Activated naive CD8-positive, alpha-beta T cell (primary cell): ENCODE measurements around the gene POLR1A.

Experiments
- H3K27ac Mint-ChIP-seq: one replicate; pipeline ENCODE4 v1.8.0; 2021; ENCODE audit warnings: mixed read lengths
- H3K27me3 Mint-ChIP-seq: one replicate; pipeline ENCODE4 v1.8.0; 2021; ENCODE audit warnings: mixed read lengths
- H3K36me3 Mint-ChIP-seq: one replicate; pipeline ENCODE4 v1.8.0; 2021; ENCODE audit warnings: mixed read lengths
- H3K4me1 Mint-ChIP-seq: one replicate; pipeline ENCODE4 v1.8.0; 2021; ENCODE audit warnings: low read depth, mixed read lengths
- H3K4me3 Mint-ChIP-seq: one replicate; pipeline ENCODE4 v1.8.0; 2021; ENCODE audit warnings: mild to moderate bottlenecking, mixed read lengths
- H3K9me3 Mint-ChIP-seq: one replicate; pipeline ENCODE4 v1.8.0; 2021; ENCODE audit warnings: low read depth, mixed read lengths

POLR1A gene

DNA sequence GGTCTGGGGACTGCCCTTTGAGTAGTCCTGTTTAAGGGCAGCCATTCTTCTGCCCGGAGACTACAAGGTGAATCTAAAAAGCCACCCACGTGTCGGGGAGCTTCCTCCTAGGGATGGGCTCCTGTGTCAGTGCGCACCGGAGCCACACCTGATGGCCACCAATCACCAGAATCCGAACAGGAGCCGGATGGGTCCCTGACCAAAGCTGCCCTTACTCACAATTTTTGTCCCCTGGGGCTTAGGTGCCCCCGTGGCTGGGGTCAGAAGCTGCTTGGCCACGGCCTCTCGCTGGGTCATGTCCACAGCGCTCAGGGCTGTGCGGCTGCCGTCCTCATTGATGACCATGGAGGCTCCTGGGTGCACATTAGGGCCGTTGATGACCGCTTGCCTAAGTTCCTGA lies 30.9 kb downstream of the POLR1A start:
- Mint-ChIP-seq H3K36me3 (peaks cover 22% of the 10 kb centered on the region), H3K27ac (no peak overlapping the region), H3K9me3 (no peaks in the 10 kb centered on the region), H3K4me1 (peaks cover 11% of the 10 kb centered on the region), H3K27me3 (no peaks in the 10 kb centered on the region), H3K4me3 (no peak overlapping the region)

DNA sequence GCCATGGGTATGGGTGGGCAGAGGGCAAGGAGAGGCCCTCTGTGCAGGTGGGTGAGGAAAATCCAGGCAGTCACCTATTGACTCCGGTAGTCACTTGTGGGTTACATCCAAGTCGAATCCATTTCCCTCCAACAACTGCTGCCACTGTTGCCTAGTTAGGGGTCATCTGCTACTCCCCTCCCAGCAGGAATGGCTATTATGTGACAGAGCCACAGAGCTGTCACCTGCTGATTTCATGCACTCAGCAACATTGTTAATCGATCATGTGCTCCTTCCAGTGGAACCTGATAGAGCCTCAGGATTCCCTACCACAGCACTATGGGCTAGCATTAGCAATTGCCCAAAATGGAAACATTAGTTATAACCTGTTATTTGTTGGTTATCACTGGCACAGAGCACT lies 31.4 kb downstream of the POLR1A start:
- Mint-ChIP-seq H3K27me3 (no peaks in the 10 kb centered on the region), H3K4me1 (peaks cover 9% of the 10 kb centered on the region), H3K36me3 (peaks cover 21% of the 10 kb centered on the region), H3K27ac (no peak overlapping the region), H3K9me3 (no peaks in the 10 kb centered on the region), H3K4me3 (no peak overlapping the region)

DNA sequence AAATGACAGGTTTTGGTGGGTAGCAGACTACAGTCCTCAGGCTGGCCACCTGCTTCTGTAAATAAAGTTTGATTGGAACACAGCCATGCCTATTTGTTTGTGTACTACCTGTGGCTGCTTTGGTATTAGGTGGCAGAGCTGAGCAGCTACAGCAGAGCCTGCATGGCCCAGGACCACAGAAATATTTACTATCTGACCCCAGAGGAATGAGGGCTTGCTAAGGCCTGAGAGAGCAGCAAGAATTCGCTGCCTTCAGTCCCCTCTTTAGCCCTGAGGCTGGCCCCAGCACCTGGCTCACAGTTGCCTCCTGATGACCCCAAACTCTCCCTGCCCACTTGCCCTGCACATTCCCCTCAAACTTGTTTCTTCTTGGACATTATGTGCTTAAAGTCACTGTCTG lies 32.5 kb downstream of the POLR1A start:
- Mint-ChIP-seq H3K4me1 (peaks cover 6% of the 10 kb centered on the region), H3K9me3 (no peaks in the 10 kb centered on the region), H3K4me3 (no peak overlapping the region), H3K27ac (no peak overlapping the region), H3K27me3 (no peaks in the 10 kb centered on the region), H3K36me3 (peaks cover 21% of the 10 kb centered on the region)

DNA sequence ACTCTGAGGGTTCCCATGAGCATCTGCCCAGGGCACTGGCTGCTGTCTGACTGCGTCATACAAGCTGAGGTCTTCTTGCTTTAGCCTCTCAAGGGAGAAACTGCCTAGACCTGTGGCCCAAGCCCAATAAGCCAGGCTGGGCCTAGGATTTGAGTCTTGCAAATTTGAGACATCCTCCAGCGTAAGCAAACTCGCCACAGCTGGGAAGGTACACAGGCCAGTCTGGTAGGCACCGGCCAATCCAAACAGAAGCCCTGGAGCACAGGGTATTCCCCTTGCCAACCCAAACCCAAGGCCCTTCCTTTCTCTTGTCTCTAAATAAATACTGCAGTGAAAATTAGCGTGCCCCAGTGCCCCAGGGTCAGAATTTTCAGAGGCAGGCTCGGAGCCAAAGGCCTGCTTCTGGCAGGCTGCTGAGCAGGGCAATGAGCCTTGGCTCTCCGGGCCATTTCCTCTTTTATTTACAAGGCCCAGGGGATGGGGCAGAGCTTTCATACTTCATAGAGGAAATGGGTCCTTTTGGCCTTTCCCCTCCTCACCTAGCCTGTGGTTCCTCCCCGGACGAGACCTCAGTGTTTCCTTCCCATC lies 33.3 kb downstream of the POLR1A start:
- Mint-ChIP-seq H3K36me3 (peaks cover 22% of the 10 kb centered on the region), H3K27me3 (no peaks in the 10 kb centered on the region), H3K9me3 (no peaks in the 10 kb centered on the region), H3K4me1 (peaks cover 12% of the 10 kb centered on the region), H3K4me3 (no peak overlapping the region), H3K27ac (no peak overlapping the region)

DNA sequence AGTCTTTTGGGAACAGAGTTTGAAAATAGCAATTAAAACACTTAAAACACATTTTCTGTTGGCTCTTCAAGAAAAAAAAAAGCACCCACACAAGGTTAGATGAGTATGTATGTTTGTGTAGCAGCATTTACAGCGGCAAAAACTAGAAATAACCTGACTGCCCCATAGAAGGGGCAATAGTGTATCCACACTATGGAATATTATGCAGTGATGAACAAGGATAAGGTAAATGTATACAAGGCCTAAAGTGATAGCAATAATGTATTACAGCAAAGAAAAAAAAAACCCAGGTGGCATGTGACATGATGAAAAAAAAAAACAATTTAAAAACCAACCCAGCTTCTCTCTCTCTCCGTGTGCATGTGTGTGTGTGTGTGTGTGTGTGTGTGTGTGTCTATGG lies 34.8 kb downstream of the POLR1A start:
- Mint-ChIP-seq H3K4me1 (peaks cover 20% of the 10 kb centered on the region), H3K4me3 (no peak overlapping the region)

DNA sequence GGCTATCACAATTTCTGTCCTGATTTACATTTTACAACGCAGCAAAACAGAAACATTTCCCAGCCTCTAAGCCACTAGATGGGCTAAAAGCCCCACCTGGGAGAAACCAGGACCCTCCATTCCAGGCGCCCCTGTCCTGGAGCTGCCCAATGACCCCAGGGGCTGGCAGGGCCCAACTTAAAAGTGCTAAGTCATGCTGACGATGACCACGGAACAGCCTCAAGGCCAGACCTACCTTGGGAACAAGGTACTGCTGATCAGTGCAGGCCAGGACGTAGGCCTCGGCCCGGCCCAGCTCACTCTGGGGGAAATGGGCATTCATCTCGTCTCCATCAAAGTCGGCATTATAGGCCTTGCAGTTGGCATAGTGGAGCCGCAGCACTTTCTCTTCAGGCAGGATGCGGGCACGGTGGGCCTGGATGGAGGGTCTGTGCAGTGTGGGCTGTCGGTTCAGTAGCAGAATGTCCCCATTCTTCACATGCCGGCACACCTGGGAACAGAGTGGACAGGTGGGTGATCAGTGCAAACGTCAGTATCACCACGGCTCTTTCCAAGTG lies 35.8 kb downstream of the POLR1A start:
- no peak overlapping the region for H3K27ac Mint-ChIP-seq
- H3K4me1 Mint-ChIP-seq, result peaks cover 20% of the 10 kb centered on the region
- peaks cover 39% of the 10 kb centered on the region for H3K36me3 Mint-ChIP-seq
- H3K4me3 Mint-ChIP-seq, result no peak overlapping the region
- H3K27me3 Mint-ChIP-seq, result no peaks in the 10 kb centered on the region
- no peaks in the 10 kb centered on the region for H3K9me3 Mint-ChIP-seq

More for the DNA sequence above, 34.8 kb downstream of the POLR1A start:
- Mint-ChIP-seq H3K27me3 (no peaks in the 10 kb centered on the region), H3K27ac (no peak overlapping the region), H3K9me3 (no peaks in the 10 kb centered on the region), H3K36me3 (peaks cover 29% of the 10 kb centered on the region)

DNA sequence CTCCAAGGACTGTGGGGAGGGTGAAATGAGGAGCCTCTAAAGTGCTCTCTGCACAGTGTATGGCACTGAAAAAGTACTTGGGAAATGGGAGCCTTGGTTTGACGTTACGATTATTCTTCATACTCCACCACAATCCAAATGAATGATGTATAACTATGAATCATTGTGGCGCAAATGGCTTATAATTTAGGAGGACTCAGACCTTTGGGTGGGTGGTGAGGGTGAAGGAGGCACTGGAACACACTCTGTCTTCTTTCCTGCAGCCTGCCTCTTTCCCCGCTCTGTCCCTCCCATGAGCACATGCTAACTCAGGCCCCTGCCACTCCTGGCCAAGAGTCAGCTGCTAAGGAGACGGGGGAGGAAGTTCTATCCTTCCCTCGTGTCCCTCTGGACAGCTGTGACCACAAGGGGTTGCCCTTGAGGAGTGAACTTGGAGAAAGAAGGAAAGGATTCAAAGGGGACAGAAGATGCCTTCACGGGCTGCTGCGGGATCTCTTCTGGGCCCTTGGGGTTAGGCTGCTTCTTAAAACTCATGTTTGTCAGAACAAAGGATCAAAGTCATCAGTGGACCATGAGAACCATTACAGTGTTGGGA lies 36.5 kb downstream of the POLR1A start:
- H3K36me3 Mint-ChIP-seq, result peaks cover 43% of the 10 kb centered on the region
- no peaks in the 10 kb centered on the region for H3K27me3 Mint-ChIP-seq
- peak overlapping the region; percentile 61 for H3K27ac Mint-ChIP-seq
- H3K9me3 Mint-ChIP-seq, result no peaks in the 10 kb centered on the region
- no peak overlapping the region for H3K4me3 Mint-ChIP-seq
- peaks cover 20% of the 10 kb centered on the region for H3K4me1 Mint-ChIP-seq

DNA sequence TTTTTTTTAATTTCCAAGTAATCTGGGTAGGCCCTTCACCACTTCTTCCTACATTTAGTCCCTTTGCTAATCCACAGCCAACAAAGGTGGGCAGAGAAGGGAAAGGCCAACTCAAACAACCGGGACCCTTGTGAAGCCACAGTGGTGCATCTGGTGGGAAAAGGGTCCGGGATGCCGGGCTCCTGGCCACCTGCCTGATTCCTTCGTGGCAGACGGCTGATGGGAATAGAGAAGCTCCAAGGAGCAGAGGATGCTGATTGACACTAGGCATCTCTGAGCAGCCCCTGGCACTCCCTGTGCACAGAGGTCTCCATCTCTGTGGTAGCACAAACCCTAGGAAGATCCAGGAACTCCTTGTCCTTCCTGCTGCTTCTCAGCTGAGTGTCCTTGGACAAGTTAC lies 37.0 kb downstream of the POLR1A start:
- no peaks in the 10 kb centered on the region for H3K27me3 Mint-ChIP-seq
- H3K36me3 Mint-ChIP-seq, result peaks cover 47% of the 10 kb centered on the region
- no peak overlapping the region for H3K27ac Mint-ChIP-seq
- H3K9me3 Mint-ChIP-seq, result peaks cover 3% of the 10 kb centered on the region
- H3K4me1 Mint-ChIP-seq, result peaks cover 20% of the 10 kb centered on the region
- no peak overlapping the region for H3K4me3 Mint-ChIP-seq

DNA sequence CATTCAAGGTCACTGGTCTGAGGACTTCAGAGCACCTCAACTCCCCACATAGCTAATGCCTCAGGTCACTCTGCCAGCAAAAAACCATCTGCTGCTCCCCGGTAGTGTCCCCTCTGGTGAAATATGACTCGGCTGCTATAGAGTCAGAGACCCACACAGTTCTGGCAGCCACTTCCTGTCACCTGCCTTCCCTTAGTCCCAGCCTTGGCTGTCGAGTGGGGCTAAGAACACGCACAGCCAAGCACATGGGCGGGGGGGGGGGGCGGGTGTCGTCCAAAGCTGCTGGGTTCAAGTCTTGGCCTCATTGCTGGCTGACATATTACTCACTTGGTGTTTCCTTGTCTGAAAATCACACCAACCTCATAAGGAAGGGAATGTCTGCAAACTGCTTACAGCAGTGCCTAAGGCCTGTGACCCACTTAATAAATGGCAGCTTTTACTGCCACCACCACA lies 37.5 kb downstream of the POLR1A start:
- Mint-ChIP-seq H3K9me3 (peaks cover 3% of the 10 kb centered on the region), H3K4me3 (peak overlapping the region; percentile 33)

DNA sequence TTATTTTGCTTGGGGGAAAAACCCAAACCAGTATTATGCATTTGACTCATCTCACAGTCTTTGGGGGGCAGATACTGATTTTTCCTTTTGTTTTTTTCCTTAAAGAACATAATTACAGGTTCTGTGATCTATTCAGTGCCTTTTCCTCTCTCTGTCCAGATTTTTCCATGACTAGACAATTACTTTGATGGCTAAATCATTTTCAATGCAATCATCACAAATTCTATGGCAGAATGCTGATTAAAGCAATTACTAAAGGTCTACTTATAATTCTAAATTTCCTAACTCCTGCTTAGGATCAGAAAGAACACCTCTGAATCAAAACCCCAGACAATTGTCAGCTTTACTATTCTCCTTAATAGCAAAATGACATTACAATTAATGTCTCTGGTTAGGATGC lies 38.8 kb downstream of the POLR1A start:
- Mint-ChIP-seq H3K27ac (no peak overlapping the region), H3K36me3 (peaks cover 57% of the 10 kb centered on the region), H3K27me3 (no peaks in the 10 kb centered on the region), H3K9me3 (peaks cover 3% of the 10 kb centered on the region), H3K4me3 (no peak overlapping the region), H3K4me1 (peaks cover 21% of the 10 kb centered on the region)

More for the DNA sequence above, 37.5 kb downstream of the POLR1A start:
- peaks cover 21% of the 10 kb centered on the region for H3K4me1 Mint-ChIP-seq
- no peaks in the 10 kb centered on the region for H3K27me3 Mint-ChIP-seq
- H3K36me3 Mint-ChIP-seq, result peaks cover 49% of the 10 kb centered on the region
- H3K27ac Mint-ChIP-seq, result no peak overlapping the region

DNA sequence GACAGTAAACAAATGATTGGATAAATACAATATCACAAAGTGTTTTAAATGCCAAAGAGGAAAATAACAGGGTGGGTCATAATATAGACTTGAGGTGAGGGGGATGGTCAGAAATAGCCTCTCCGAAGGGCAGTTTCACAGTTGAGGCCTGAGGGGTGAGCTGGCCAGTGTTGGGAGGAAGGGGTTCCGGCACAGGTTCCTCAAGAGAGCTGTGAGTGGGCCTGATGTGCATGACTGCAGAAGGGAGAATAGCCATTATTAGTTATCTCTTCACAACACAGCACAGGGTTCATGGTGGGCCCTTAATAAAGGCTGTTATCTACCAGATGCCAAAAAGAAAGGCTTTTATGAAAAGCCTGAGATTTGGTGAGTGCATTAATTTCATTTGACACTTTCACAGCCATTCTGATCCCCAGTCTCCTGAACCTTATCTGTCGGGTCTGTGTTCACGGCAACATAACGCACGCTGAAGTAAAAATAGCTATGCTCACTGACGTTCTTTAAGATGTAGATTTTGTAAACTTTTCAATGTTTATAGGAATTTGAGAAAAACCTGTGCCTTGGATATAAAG lies 39.6 kb downstream of the POLR1A start:
- Mint-ChIP-seq H3K4me1 (peaks cover 21% of the 10 kb centered on the region), H3K27me3 (no peaks in the 10 kb centered on the region), H3K9me3 (peaks cover 3% of the 10 kb centered on the region), H3K36me3 (peaks cover 55% of the 10 kb centered on the region), H3K27ac (no peak overlapping the region), H3K4me3 (no peak overlapping the region)

DNA sequence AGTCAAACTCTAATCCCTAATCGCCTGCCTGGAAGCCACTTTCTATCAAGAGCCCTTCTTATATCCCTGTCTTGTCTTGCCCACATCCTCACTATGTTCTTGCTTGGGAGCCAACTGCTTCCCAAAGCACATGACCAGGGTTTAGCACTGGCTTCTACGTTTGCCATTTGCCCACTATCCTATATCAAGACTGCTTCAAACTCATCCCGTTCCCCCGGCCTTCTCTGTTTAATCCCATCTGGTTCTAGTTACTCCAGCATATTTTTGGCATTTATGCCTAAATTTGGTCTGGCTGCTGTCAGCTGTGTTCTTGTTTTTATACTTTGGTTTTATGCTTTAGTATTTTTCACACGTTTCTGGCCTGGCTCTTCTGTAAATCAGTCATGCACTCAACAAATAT lies 40.2 kb downstream of the POLR1A start:
- Mint-ChIP-seq H3K27me3 (no peaks in the 10 kb centered on the region), H3K27ac (no peak overlapping the region), H3K36me3 (peaks cover 54% of the 10 kb centered on the region)

DNA sequence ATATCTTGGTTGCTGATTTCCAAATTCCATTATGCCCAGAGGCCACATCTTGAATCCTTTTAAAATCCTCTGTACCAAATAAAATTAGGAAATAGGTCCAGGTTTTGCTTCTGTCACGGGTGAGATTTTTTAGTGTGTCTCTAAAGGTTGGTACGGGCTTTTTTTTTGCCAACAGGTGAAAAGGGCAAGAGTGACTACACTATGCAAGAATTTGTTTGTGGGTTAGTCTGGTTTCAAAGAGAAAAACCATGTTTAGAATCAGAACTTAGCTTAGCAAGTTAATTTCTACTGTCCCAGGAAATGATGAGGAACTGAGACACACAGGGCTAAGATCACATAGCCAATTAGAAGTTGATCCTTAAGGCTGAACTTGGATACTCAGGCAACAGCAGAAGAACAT lies 41.7 kb downstream of the POLR1A start:
- Mint-ChIP-seq H3K4me1 (peaks cover 17% of the 10 kb centered on the region), H3K4me3 (no peak overlapping the region), H3K27me3 (no peaks in the 10 kb centered on the region), H3K36me3 (peaks cover 60% of the 10 kb centered on the region), H3K27ac (no peak overlapping the region), H3K9me3 (peaks cover 3% of the 10 kb centered on the region)

More for the DNA sequence above, 40.2 kb downstream of the POLR1A start:
- Mint-ChIP-seq H3K4me3 (no peak overlapping the region), H3K4me1 (peaks cover 21% of the 10 kb centered on the region), H3K9me3 (peaks cover 3% of the 10 kb centered on the region)

DNA sequence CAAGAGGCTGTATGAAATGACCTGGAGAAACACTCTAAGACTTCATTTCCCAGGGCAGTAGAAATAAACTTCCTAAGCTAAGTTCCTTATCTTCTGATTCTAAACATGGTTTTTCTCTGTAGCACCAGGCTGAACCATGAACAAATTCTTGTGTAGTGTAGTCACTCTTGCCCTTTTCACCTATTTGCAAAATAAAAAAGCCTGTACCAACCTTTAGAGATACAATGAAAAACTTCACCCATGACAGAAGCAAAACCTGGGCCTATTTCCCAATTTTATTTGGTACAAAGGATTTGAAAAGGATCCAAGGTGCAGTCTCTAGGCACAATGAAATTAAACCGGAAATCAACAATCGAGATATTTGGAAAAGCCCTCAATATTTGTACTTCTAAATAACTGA lies 43.6 kb downstream of the POLR1A start:
- peaks cover 6% of the 10 kb centered on the region for H3K4me1 Mint-ChIP-seq
- peaks cover 3% of the 10 kb centered on the region for H3K9me3 Mint-ChIP-seq
- no peaks in the 10 kb centered on the region for H3K27me3 Mint-ChIP-seq
- H3K27ac Mint-ChIP-seq, result no peak overlapping the region
- H3K4me3 Mint-ChIP-seq, result no peak overlapping the region
- H3K36me3 Mint-ChIP-seq, result peaks cover 62% of the 10 kb centered on the region

DNA sequence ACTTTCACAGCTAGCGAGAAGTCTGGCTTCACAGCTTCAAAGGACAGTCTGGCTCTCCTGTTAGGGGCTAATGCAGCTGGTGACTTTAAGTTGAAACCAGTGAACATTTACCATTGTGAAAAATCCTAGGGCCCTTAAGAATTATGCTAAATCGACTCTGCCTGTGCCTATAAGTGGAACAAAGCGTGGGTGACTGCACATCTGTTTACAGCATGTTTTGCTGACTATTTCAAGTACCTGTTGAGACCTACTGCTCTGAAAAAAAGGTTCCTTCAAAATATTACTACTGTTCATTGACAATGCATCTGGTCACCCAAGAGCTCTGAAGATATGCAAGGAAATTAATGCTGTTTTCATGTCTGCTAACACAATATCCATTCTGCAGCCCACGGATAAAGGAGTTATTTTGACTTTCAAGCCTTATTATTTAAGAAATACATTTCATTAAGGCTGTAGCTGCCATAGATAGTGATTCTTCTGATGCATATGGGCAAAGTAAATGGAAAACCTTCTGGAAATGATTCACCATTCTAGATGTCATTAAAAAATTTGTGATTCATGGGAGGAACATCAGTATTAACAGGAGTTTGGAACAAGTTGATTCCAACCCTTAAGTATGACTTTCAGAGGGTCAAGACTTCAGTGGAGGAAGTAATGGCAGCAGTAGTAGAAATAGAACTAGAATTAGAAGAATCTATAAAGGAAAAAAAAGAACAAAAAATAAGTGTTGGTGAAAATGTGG lies 48.9 kb downstream of the POLR1A start:
- H3K36me3 Mint-ChIP-seq, result peaks cover 30% of the 10 kb centered on the region
- no peak overlapping the region for H3K27ac Mint-ChIP-seq

More for the DNA sequence above, 48.9 kb downstream of the POLR1A start:
- Mint-ChIP-seq H3K4me3 (no peak overlapping the region), H3K9me3 (no peaks in the 10 kb centered on the region), H3K27me3 (no peaks in the 10 kb centered on the region), H3K4me1 (no peaks in the 10 kb centered on the region)
